Daoy (cell line): Measurements from ENCODE around the gene TNFRSF21. TPM values are rescaled to one million over a fixed set of nuclear protein-coding genes. Genes with fewer than 3 reads are reported as not detected.
A peak's percentile ranks its signal among the peaks of the same experiment; 100 is the strongest.
"Not testable (repeated sequence)": the region's sequence is repeated elsewhere in the genome, so short reads cannot be mapped to it uniquely, and the experiment has no call there.

Source experiments
- DNase-seq: peaks from one replicate; pipeline ENCODE4 v3.0.0-alpha.2; 2015; ENCODE audit warnings: low read depth
- total RNA-seq: library from RNA; depleted of rRNA; stranded (reverse); fragments of >200 nt; shearing (Covaris generic); gene quantifications from 2 replicates; pipeline ENCODE4 v1.2.3, GENCODE V29; 2014; rRNA removed

TNFRSF21 gene
- total RNA-seq: 38.7 and 39.3 TPM in 2 replicates

GRCh38 chr6:47309291-47310130 is at the start of gene TNFRSF21:
Gene TNFRSF21 (minus strand): TSS chr6:47309905. CDS start chr6:47309511, 394 bp downstream.
- peak; percentile 97 for DNase-seq

- DNase-seq: no peak
Measured at GRCh38 chr6:47358440-47359225, 48.9 kb upstream of the TNFRSF21 start.

- no peak for DNase-seq
Measured at GRCh38 chr6:47357827-47358226, 48.1 kb upstream of the TNFRSF21 start.

- no peak for DNase-seq
Measured at GRCh38 chr6:47355496-47355895, 45.8 kb upstream of the TNFRSF21 start.

GRCh38 chr6:47353871-47354270 is 44.2 kb upstream of the TNFRSF21 start:
- DNase-seq: no peak

GRCh38 chr6:47352966-47353365 is 43.3 kb upstream of the TNFRSF21 start:
- no peak for DNase-seq

GRCh38 chr6:47352194-47352920 is 42.7 kb upstream of the TNFRSF21 start:
- DNase-seq: peak; percentile 13

GRCh38 chr6:47351621-47352020 is 41.9 kb upstream of the TNFRSF21 start:
- DNase-seq: no peak

- no peak for DNase-seq
Measured at GRCh38 chr6:47349931-47350330, 40.2 kb upstream of the TNFRSF21 start.

GRCh38 chr6:47348316-47348863 is 38.7 kb upstream of the TNFRSF21 start:
- DNase-seq: no peak

GRCh38 chr6:47345761-47346160 is 36.1 kb upstream of the TNFRSF21 start:
- DNase-seq: no peak

- DNase-seq: no peak
Measured at GRCh38 chr6:47344022-47344421, 34.3 kb upstream of the TNFRSF21 start.

- no peak for DNase-seq
Measured at GRCh38 chr6:47343600-47343999, 33.9 kb upstream of the TNFRSF21 start.

- no peak for DNase-seq
Measured at GRCh38 chr6:47342824-47343223, 33.1 kb upstream of the TNFRSF21 start.

GRCh38 chr6:47337519-47337918 is 27.8 kb upstream of the TNFRSF21 start:
- no peak for DNase-seq

GRCh38 chr6:47336334-47336733 is 26.6 kb upstream of the TNFRSF21 start:
- no peak for DNase-seq

GRCh38 chr6:47335466-47335865 is 25.8 kb upstream of the TNFRSF21 start:
- DNase-seq: no peak

- DNase-seq: no peak
Measured at GRCh38 chr6:47334334-47334733, 24.6 kb upstream of the TNFRSF21 start.

GRCh38 chr6:47328606-47329005 is 18.9 kb upstream of the TNFRSF21 start:
- not testable (repeated sequence) for DNase-seq

GRCh38 chr6:47328139-47328538 is 18.4 kb upstream of the TNFRSF21 start:
- DNase-seq: not testable (repeated sequence)

GRCh38 chr6:47323887-47324286 is 14.2 kb upstream of the TNFRSF21 start:
- no peak for DNase-seq

GRCh38 chr6:47323321-47323720 is 13.6 kb upstream of the TNFRSF21 start:
- no peak for DNase-seq
